SK-N-SH (cell line): ENCODE results near the gene TDG. TPM values are rescaled to one million over a fixed set of nuclear protein-coding genes. Genes with fewer than 3 reads are reported as not detected.

Experiments used
- CTCF ChIA-PET: fragments of 300-600, 350-600 bp; formaldehyde crosslinking; extraction: SDS; loops from one replicate; lab custom pipeline; 2021; lab: Yijun Ruan, JAX
- POLR2A ChIA-PET: fragments of 350-600 bp; sonication (Branson Sonifier 250); formaldehyde crosslinking; extraction: SDS; loops from one replicate; lab custom pipeline; 2020; ENCODE audit warnings: antibody characterized with exemption, inconsistent platforms; lab: Yijun Ruan, JAX
- DNase-seq: peaks from one replicate; pipeline ENCODE4 v3.0.0; 2012
- H2AFZ ChIP-seq: fragments of 200-600 bp; sonication (generic); 2 replicates; pipeline ENCODE4 v1.8.1; 2016; ENCODE audit warnings: antibody characterized with exemption, mild to moderate bottlenecking, low read depth
- H3F3A ChIP-seq: fragments of 200-600 bp; sonication (generic); replicated peaks from 2 replicates; pipeline ENCODE3; 2016; ENCODE audit warnings: antibody characterized with exemption, mild to moderate bottlenecking; ENCODE audit not compliant: insufficient read depth
- H3K27ac ChIP-seq, 2 experiments: fragments of 200-500 bp in 1 of 2; fragments of 200-600 bp in 1 of 2; sonication (Bioruptor generic) in 1 of 2; sonication (generic), shearing (Covaris generic) in 1 of 2; 2 replicates each; pipeline versions ENCODE4 v1.5.1 to v1.6.1; 2014 to 2016; ENCODE audit warnings: low read depth in 2 of 2, inconsistent platforms in 1 of 2, low read length in 1 of 2, mild to moderate bottlenecking in 1 of 2, mixed read lengths in 1 of 2
- H3K27me3 ChIP-seq: fragments of 200-600 bp; sonication (generic), shearing (Covaris generic); 2 replicates; pipeline ENCODE4 v1.6.1; 2016; ENCODE audit warnings: mixed run types; ENCODE audit not compliant: insufficient read depth
- H3K36me3 ChIP-seq, 2 experiments: fragments of 200-500 bp in 1 of 2; fragments of 200-600 bp in 1 of 2; sonication (Bioruptor generic) in 1 of 2; sonication (generic) in 1 of 2; replicated peaks in 1 of 2; 2 replicates each; pipeline versions ENCODE3 to v1.5.1; 2014 to 2016; ENCODE audit warnings: low read length in 1 of 2, mild to moderate bottlenecking in 1 of 2; ENCODE audit not compliant: insufficient read depth in 2 of 2, control insufficient read depth in 1 of 2
- H3K4me1 ChIP-seq, 2 experiments: fragments of 200-500 bp in 1 of 2; fragments of 200-600 bp in 1 of 2; sonication (Bioruptor generic) in 1 of 2; sonication (generic), shearing (Covaris generic) in 1 of 2; 2 replicates each; pipeline versions ENCODE4 v1.5.1 to v1.6.1; 2014 to 2016; ENCODE audit warnings: low read depth in 1 of 2, low read length in 1 of 2, mixed run types in 1 of 2; ENCODE audit not compliant: insufficient read depth in 2 of 2, control insufficient read depth in 1 of 2
- H3K4me2 ChIP-seq: fragments of 200-600 bp; sonication (generic), shearing (Covaris generic); 2 replicates; pipeline ENCODE4 v1.6.1; 2017; ENCODE audit warnings: mixed run types
- H3K4me3 ChIP-seq, 2 experiments: fragments of 200-500 bp in 1 of 2; fragments of 200-600 bp in 1 of 2; sonication (Bioruptor generic) in 1 of 2; sonication (generic), shearing (Covaris generic) in 1 of 2; 2 replicates each; pipeline versions ENCODE4 v1.5.1 to v1.8.1; 2014 to 2016; ENCODE audit warnings: low read depth in 2 of 2, inconsistent platforms in 1 of 2, low read length in 1 of 2, mild to moderate bottlenecking in 1 of 2, mixed read lengths in 1 of 2, moderate library complexity in 1 of 2
- H3K79me2 ChIP-seq: fragments of 200-600 bp; sonication (generic); 2 replicates; pipeline ENCODE4 v1.8.1; 2017; ENCODE audit warnings: mild to moderate bottlenecking; ENCODE audit not compliant: insufficient read depth
- H3K9ac ChIP-seq: fragments of 200-600 bp; sonication (generic); 2 replicates; pipeline ENCODE4 v1.6.1; 2017; ENCODE audit warnings: mixed run types
- H3K9me2 ChIP-seq: fragments of 200-600 bp; sonication (generic); 2 replicates; pipeline ENCODE4 v1.6.1; 2017; ENCODE audit warnings: mixed run types
- H3K9me3 ChIP-seq: fragments of 200-600 bp; sonication (generic); 2 replicates; pipeline ENCODE4 v1.6.1; 2017; ENCODE audit warnings: mixed run types, mild to moderate bottlenecking, moderate library complexity
- H4K20me1 ChIP-seq: fragments of 200-600 bp; sonication (generic); 2 replicates; pipeline ENCODE4 v1.6.1; 2017; ENCODE audit warnings: mild to moderate bottlenecking, mixed run types; ENCODE audit not compliant: insufficient read depth
- FOXJ3 ChIP-seq: sonication (generic); formaldehyde crosslinking; IDR thresholded peaks from 2 replicates; pipeline ENCODE4 v1.5.1; 2020; ENCODE audit warnings: mild to moderate bottlenecking, missing genetic modification reagents
- GABPA ChIP-seq: IDR thresholded peaks from 2 replicates; pipeline ENCODE4 v1.4.0; 2012; ENCODE audit warnings: low read depth, mild to moderate bottlenecking
- GATA2 ChIP-seq: sonication (generic); formaldehyde crosslinking; IDR thresholded peaks from 2 replicates; pipeline ENCODE4 v1.5.0; 2020; ENCODE audit warnings: mild to moderate bottlenecking, missing genetic modification reagents
- NFIC ChIP-seq: IDR thresholded peaks from 2 replicates; pipeline ENCODE4 v1.4.0; 2012; ENCODE audit warnings: borderline replicate concordance
- NRF1 ChIP-seq: IDR thresholded peaks from 2 replicates; pipeline ENCODE4 v1.6.1; 2012; ENCODE audit warnings: low read depth, mild to moderate bottlenecking, low read length
- RAD21 ChIP-seq: IDR thresholded peaks from 2 replicates; pipeline ENCODE4 v1.6.1; 2012; ENCODE audit warnings: mild to moderate bottlenecking, low read length
- TAF1 ChIP-seq: IDR thresholded peaks from 2 replicates; pipeline ENCODE4 v1.6.1; 2012; ENCODE audit warnings: low read depth, mild to moderate bottlenecking, low read length, moderate library complexity, borderline replicate concordance
- TCF12 ChIP-seq: IDR thresholded peaks from 2 replicates; pipeline ENCODE4 v1.4.0; 2012
- YY1 ChIP-seq: IDR thresholded peaks from 2 replicates; pipeline ENCODE4 v1.4.0; 2012; ENCODE audit warnings: low read depth, mild to moderate bottlenecking
- WGBS: methylation state at CpG from one replicate; pipeline ENCODE4 v1.1.6; 2017; ENCODE audit warnings: low lambda C conversion rate; 5-methylcytosine and 5-hydroxymethylcytosine counted together
- polyA plus RNA-seq, 3 experiments: library from polyadenylated mRNA; depleted of rRNA; stranded (reverse); fragments of >200 nt; gene quantifications; 2 replicates each; pipeline ENCODE4 v1.2.3, GENCODE V29; 2012
- TF ChIP-seq, protein P1 (sequence below): IDR thresholded peaks from 2 replicates; pipeline ENCODE4; 2012
- TF ChIP-seq, protein P2 (sequence below): fragments of 200-600 bp; sonication (generic); IDR thresholded peaks from 2 replicates; pipeline ENCODE4 v1.6.1; 2017; ENCODE audit warnings: antibody characterized with exemption, mild to moderate bottlenecking, moderate library complexity
- TF ChIP-seq, protein P3 (sequence below): IDR thresholded peaks from 2 replicates; pipeline ENCODE4 v1.4.0; 2012; ENCODE audit warnings: low read depth
- TF ChIP-seq, protein P4 (sequence below): fragments of 150-350 bp; IDR thresholded peaks from 2 replicates; pipeline ENCODE4 v1.6.1; 2016; ENCODE audit warnings: mild to moderate bottlenecking, low read depth, low read length
- TF ChIP-seq, protein P5 (sequence below): IDR thresholded peaks from 2 replicates; pipeline ENCODE4 v1.4.0; 2012; ENCODE audit warnings: low read depth, borderline replicate concordance

The TDG gene
- polyA plus RNA-seq, 1 of the 3 experiments (the other 2 are of a cell fraction) = 11.3 TPM

DNA sequence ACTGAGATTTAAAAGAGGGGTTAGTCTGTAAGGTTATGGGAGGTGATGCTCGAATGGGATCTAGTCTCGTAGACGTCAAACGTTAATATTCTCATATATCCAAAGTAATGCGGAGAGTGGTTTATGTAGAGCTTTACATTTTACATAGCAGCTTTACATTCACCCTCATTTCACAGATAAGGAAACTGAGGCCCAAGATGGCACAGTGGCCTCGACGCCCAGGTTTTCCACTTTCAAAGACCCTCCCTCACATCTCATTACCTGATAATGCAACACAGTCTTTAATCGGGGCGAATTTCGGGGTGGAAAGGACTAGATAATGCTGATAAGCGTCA is 450 bp upstream of the TDG start:
- no peak for DNase-seq
- WGBS = 3% methylated on average over 11 of the region's 11 CpGs

DNA sequence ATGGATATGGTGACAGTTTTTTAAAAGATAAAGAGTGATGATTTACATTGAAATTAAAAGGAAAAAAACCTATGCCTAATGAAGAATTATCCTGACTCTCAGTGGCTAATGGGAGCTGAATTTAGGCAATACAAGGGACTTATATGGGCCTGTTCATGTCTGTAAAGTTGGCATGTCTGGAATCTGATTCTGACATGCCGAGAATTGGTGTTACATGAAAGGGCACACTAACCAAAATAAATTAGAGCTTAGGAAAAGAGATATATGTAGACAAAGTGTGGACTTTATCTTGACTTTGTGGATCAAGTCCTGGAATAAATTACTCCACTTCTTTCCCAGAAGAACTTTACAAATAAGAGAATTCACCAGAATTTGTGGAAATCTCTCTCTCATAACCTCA is 1.1 kb downstream of the TDG start:
- Histone ChIP-seq H4K20me1 (peaks cover 19% of the 10 kb centered on the region), H3K27me3 (no peaks in the 10 kb centered on the region), H3K9me3 (no peaks in the 10 kb centered on the region), H3K9ac (peak overlapping the region; percentile 96), H3K4me3 (peak overlapping the region; percentile 67 to 97), H3K79me2 (peaks cover 87% of the 10 kb centered on the region), H2AFZ (peak overlapping the region; percentile 43; the same call in 1 of the 2 replicates), H3F3A (peaks cover 18% of the 10 kb centered on the region), H3K4me2 (peak overlapping the region; percentile 91), H3K27ac (peak overlapping the region; percentile 91 to 92), H3K36me3 (peaks cover 0 to 16% of the 10 kb centered on the region in 2 experiments), H3K9me2 (no peaks in the 10 kb centered on the region), H3K4me1 (peaks cover 6 to 22% of the 10 kb centered on the region in 2 experiments)
- ChIA-PET CTCF (interaction anchor here (1.3 to 2.1 kb wide), 2 partner anchors 10 to 142 kb away, joined by 4 to 10 read pairs; a partner anchor contains a TSS), POLR2A (interaction anchor here (1.2 to 2.5 kb wide), 10 partner anchors 10 to 1141 kb away, joined by 3 to 77 read pairs (median 12); partner anchors contain the start of genes HCFC2, HSP90B1 and WASHC4)
- 21% methylated on average over 1 of the region's 1 CpG for WGBS
- no peak for DNase-seq
- TF ChIP-seq, protein P1, sequence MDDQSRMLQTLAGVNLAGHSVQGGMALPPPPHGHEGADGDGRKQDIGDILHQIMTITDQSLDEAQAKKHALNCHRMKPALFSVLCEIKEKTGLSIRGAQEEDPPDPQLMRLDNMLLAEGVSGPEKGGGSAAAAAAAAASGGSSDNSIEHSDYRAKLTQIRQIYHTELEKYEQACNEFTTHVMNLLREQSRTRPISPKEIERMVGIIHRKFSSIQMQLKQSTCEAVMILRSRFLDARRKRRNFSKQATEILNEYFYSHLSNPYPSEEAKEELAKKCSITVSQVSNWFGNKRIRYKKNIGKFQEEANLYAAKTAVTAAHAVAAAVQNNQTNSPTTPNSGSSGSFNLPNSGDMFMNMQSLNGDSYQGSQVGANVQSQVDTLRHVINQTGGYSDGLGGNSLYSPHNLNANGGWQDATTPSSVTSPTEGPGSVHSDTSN = no peak
- TF ChIP-seq, protein P2, sequence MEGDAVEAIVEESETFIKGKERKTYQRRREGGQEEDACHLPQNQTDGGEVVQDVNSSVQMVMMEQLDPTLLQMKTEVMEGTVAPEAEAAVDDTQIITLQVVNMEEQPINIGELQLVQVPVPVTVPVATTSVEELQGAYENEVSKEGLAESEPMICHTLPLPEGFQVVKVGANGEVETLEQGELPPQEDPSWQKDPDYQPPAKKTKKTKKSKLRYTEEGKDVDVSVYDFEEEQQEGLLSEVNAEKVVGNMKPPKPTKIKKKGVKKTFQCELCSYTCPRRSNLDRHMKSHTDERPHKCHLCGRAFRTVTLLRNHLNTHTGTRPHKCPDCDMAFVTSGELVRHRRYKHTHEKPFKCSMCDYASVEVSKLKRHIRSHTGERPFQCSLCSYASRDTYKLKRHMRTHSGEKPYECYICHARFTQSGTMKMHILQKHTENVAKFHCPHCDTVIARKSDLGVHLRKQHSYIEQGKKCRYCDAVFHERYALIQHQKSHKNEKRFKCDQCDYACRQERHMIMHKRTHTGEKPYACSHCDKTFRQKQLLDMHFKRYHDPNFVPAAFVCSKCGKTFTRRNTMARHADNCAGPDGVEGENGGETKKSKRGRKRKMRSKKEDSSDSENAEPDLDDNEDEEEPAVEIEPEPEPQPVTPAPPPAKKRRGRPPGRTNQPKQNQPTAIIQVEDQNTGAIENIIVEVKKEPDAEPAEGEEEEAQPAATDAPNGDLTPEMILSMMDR = no peak
- TF ChIP-seq FOXJ3 (no peak), TAF1 (no peak), NFIC (no peak), YY1 (no peak), RAD21 (no peak), GATA2 (CRISPR knock-in tag) (no peak), NRF1 (no peak), TCF12 (no peak)
- TF ChIP-seq, protein P3, sequence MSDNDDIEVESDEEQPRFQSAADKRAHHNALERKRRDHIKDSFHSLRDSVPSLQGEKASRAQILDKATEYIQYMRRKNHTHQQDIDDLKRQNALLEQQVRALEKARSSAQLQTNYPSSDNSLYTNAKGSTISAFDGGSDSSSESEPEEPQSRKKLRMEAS = no peak

More for the DNA sequence above, 450 bp upstream of the TDG start:
- Histone ChIP-seq H2AFZ (peak overlapping the region; percentile 71; the same call in 1 of the 2 replicates), H4K20me1 (peaks cover 12% of the 10 kb centered on the region), H3K27me3 (no peaks in the 10 kb centered on the region), H3K4me1 (peaks cover 6 to 21% of the 10 kb centered on the region in 2 experiments), H3K4me3 (peak overlapping the region; percentile 67 to 97), H3K79me2 (peaks cover 72% of the 10 kb centered on the region), H3K4me2 (peak overlapping the region; percentile 91)
- TF ChIP-seq, protein P4, sequence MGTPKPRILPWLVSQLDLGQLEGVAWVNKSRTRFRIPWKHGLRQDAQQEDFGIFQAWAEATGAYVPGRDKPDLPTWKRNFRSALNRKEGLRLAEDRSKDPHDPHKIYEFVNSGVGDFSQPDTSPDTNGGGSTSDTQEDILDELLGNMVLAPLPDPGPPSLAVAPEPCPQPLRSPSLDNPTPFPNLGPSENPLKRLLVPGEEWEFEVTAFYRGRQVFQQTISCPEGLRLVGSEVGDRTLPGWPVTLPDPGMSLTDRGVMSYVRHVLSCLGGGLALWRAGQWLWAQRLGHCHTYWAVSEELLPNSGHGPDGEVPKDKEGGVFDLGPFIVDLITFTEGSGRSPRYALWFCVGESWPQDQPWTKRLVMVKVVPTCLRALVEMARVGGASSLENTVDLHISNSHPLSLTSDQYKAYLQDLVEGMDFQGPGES = no peak
- TF ChIP-seq, protein P5, sequence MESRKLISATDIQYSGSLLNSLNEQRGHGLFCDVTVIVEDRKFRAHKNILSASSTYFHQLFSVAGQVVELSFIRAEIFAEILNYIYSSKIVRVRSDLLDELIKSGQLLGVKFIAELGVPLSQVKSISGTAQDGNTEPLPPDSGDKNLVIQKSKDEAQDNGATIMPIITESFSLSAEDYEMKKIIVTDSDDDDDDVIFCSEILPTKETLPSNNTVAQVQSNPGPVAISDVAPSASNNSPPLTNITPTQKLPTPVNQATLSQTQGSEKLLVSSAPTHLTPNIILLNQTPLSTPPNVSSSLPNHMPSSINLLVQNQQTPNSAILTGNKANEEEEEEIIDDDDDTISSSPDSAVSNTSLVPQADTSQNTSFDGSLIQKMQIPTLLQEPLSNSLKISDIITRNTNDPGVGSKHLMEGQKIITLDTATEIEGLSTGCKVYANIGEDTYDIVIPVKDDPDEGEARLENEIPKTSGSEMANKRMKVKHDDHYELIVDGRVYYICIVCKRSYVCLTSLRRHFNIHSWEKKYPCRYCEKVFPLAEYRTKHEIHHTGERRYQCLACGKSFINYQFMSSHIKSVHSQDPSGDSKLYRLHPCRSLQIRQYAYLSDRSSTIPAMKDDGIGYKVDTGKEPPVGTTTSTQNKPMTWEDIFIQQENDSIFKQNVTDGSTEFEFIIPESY = no peak
- TF ChIP-seq NFIC (no peak), GATA2 (CRISPR knock-in tag) (no peak), GABPA (no peak)
- TF ChIP-seq, all 33 proteins: peak for 0
- H3K27ac ChIP-seq = peak overlapping the region; percentile 82 to 91
- peaks cover 0 to 16% of the 10 kb centered on the region in 2 experiments for H3K36me3 ChIP-seq
- no peaks in the 10 kb centered on the region for H3K9me2 ChIP-seq
- H3K9me3 ChIP-seq = no peaks in the 10 kb centered on the region
- H3K9ac ChIP-seq = peak overlapping the region; percentile 96
- ChIA-PET POLR2A (interaction anchor here (0.7 to 2.5 kb wide), 21 partner anchors 9 to 1271 kb away, joined by 3 to 77 read pairs (median 5); partner anchors contain the start of genes APPL2, GLT8D2, HCFC2 and HSP90B1), CTCF (interaction anchor here (1.4 to 2.1 kb wide), 3 partner anchors 9 to 144 kb away, joined by 3 to 17 read pairs (median 10); a partner anchor contains a TSS)
- peaks cover 18% of the 10 kb centered on the region for H3F3A ChIP-seq
